Astrocyte (in vitro differentiated cells and primary cell): ENCODE data around the gene LPO.

ENCODE experiments used
- CTCF ChIP-seq: IDR thresholded peaks from 2 replicates; pipeline ENCODE4 v1.5.1; 2011; ENCODE audit warnings: low read depth, mild to moderate bottlenecking, inconsistent platforms, low read length, moderate library complexity; ENCODE audit not compliant: insufficient read depth
- EZH2 ChIP-seq: IDR thresholded peaks from 2 replicates; pipeline ENCODE4 v1.6.1; 2012; ENCODE audit warnings: mild to moderate bottlenecking, low read length, inconsistent platforms; ENCODE audit not compliant: insufficient read depth

GRCh38 chr17:58313815-58314705, 75.7 kb downstream of the LPO start:
- TF ChIP-seq CTCF (no peak), EZH2 (no peak)
